CD14-positive monocyte (primary cell): ENCODE measurements around the gene PFKL. TPM values are rescaled to one million over a fixed set of nuclear protein-coding genes. Genes with fewer than 3 reads are reported as not detected.

ENCODE experiments used
- DNase-seq, 3 donors: peaks; one replicate each; pipeline ENCODE4 v3.0.0-alpha.2; 2011 to 2022
- H2AFZ ChIP-seq: 2 replicates; pipeline ENCODE4 v1.6.0; 2012; ENCODE audit warnings: mild to moderate bottlenecking, low read depth, low read length, inconsistent platforms; ENCODE audit not compliant: insufficient read depth, poor library complexity, severe bottlenecking
- H3K27ac ChIP-seq, 2 donors: 1 replicate in 1 of 2; 2 replicates in 1 of 2; pipeline ENCODE4 v1.5.1; 2012 to 2013; ENCODE audit warnings: low read length in 2 of 2, control low read depth in 1 of 2, inconsistent platforms in 1 of 2, low read depth in 1 of 2, mild to moderate bottlenecking in 1 of 2
- H3K27me3 ChIP-seq, 2 donors: one replicate each; pipeline versions ENCODE4 v1.6.0 to v1.6.1; 2011 to 2013; ENCODE audit warnings: low read length in 2 of 2; ENCODE audit not compliant: control insufficient read depth in 2 of 2, insufficient read depth in 2 of 2
- H3K36me3 ChIP-seq, 2 donors: replicated peaks in 1 of 2; 1 replicate in 1 of 2; 2 replicates in 1 of 2; pipeline versions ENCODE4 v1.5.1 to v1.6.1; 2012 to 2013; ENCODE audit warnings: low read length in 2 of 2, control low read depth in 1 of 2, inconsistent platforms in 1 of 2, mild to moderate bottlenecking in 1 of 2; ENCODE audit not compliant: insufficient read depth in 2 of 2, control insufficient read depth in 1 of 2
- H3K4me1 ChIP-seq, 2 donors: 1 replicate in 1 of 2; 2 replicates in 1 of 2; pipeline versions ENCODE4 v1.5.1 to v1.6.1; 2012 to 2013; ENCODE audit warnings: low read length in 2 of 2, control low read depth in 1 of 2, inconsistent platforms in 1 of 2, mild to moderate bottlenecking in 1 of 2, moderate library complexity in 1 of 2; ENCODE audit not compliant: insufficient read depth in 2 of 2, control insufficient read depth in 1 of 2
- H3K4me2 ChIP-seq: replicated peaks from 2 replicates; pipeline ENCODE3; 2012; ENCODE audit warnings: low read length, moderate library complexity, mild to moderate bottlenecking; ENCODE audit not compliant: poor library complexity, severe bottlenecking; ENCODE audit errors: extremely low read depth
- H3K4me3 ChIP-seq, 3 experiments: fragments of 200-600 bp in 1 of 3; sonication (generic) in 1 of 3; replicated peaks in 1 of 3; 1 replicate in 2 of 3; 2 replicates in 1 of 3; pipeline ENCODE4 v1.5.1; 2011 to 2013; ENCODE audit warnings: low read length in 3 of 3, mild to moderate bottlenecking in 3 of 3, control low read depth in 2 of 3, low read depth in 2 of 3, inconsistent platforms in 1 of 3, moderate library complexity in 1 of 3
- H3K79me2 ChIP-seq: 2 replicates; pipeline ENCODE4 v1.6.0; 2012; ENCODE audit warnings: mild to moderate bottlenecking, control low read depth, inconsistent platforms, low read length, moderate library complexity; ENCODE audit not compliant: insufficient read depth
- H3K9ac ChIP-seq: 2 replicates; pipeline ENCODE4 v1.6.0; 2017; ENCODE audit warnings: low read length, mild to moderate bottlenecking; ENCODE audit not compliant: insufficient read depth, poor library complexity, severe bottlenecking
- H3K9me3 ChIP-seq, 2 donors: replicated peaks in 1 of 2; 1 replicate in 1 of 2; 2 replicates in 1 of 2; pipeline versions ENCODE4 v1.5.1 to v1.6.1; 2012 to 2013; ENCODE audit warnings: low read length in 2 of 2, control low read depth in 1 of 2; ENCODE audit not compliant: control insufficient read depth in 1 of 2, insufficient read depth in 1 of 2
- H4K20me1 ChIP-seq: 2 replicates; pipeline ENCODE4 v1.6.0; 2012; ENCODE audit warnings: mild to moderate bottlenecking, low read length, control low read depth, moderate library complexity; ENCODE audit not compliant: insufficient read depth
- H3K27ac Mint-ChIP-seq, 7 donors: one replicate each; pipeline ENCODE4 v1.8.0; 2020; ENCODE audit warnings: mild to moderate bottlenecking in 7 of 7, mixed read lengths in 7 of 7, moderate library complexity in 6 of 7, inconsistent platforms in 2 of 7
- H3K27me3 Mint-ChIP-seq, 3 donors: one replicate each; pipeline ENCODE4 v1.8.0; 2021 to 2022; ENCODE audit warnings: low read depth in 3 of 3, mild to moderate bottlenecking in 3 of 3, mixed read lengths in 3 of 3, moderate library complexity in 3 of 3, inconsistent platforms in 1 of 3
- H3K36me3 Mint-ChIP-seq, 2 donors: one replicate each; pipeline ENCODE4 v1.8.0; 2020; ENCODE audit warnings: mixed read lengths in 2 of 2, inconsistent platforms in 1 of 2, mild to moderate bottlenecking in 1 of 2
- H3K4me1 Mint-ChIP-seq: one replicate; pipeline ENCODE4 v1.8.0; 2020; ENCODE audit warnings: mild to moderate bottlenecking, mixed read lengths
- H3K4me3 Mint-ChIP-seq, 2 donors: one replicate each; pipeline ENCODE4 v1.8.0; 2020; ENCODE audit warnings: mild to moderate bottlenecking in 2 of 2, mixed read lengths in 2 of 2, moderate library complexity in 1 of 2
- H3K9me3 Mint-ChIP-seq, 7 donors: one replicate each; pipeline ENCODE4 v1.8.0; 2020 to 2022; ENCODE audit warnings: mixed read lengths in 7 of 7, mild to moderate bottlenecking in 6 of 7, moderate library complexity in 6 of 7, inconsistent platforms in 2 of 7
- CTCF ChIP-seq: fragments of 200-600 bp; IDR thresholded peaks from one replicate; pipeline ENCODE4 v1.8.0; 2022; ENCODE audit warnings: antibody characterized with exemption, mild to moderate bottlenecking
- WGBS: methylation state at CpG from one replicate; pipeline ENCODE4 v1.1.5; 2013; ENCODE audit warnings: missing lambda C conversion rate; ENCODE audit not compliant: insufficient coverage; 5-methylcytosine and 5-hydroxymethylcytosine counted together
- intact Hi-C, 2 donors: fragments of 100-400 bp; cut with micrococcal nuclease; formaldehyde crosslinking; loops; one replicate each; pipeline versions ENCODE4 v1.15.0 to v1.15.1; 2023
- polyA plus RNA-seq, 3 donors: library from polyadenylated mRNA; depleted of rRNA in 1 of 3; unstranded in 2 of 3; stranded (reverse) in 1 of 3; fragments of 300-500 nt in 2 of 3; fragments of >200 nt in 1 of 3; fragmentation: Illumina TruSeq in 2 of 3; gene quantifications; 1 replicate in 2 of 3; 2 replicates in 1 of 3; pipeline ENCODE4 v1.2.3, GENCODE V29; 2012 to 2021

The PFKL gene
- polyA plus RNA-seq, 3 donors: 105 to 133 (median 113) TPM

GRCh38 chr21:44331650-44332307 lies 31.9 kb downstream of the PFKL start:
- H3K4me1 ChIP-seq: no peaks in the 10 kb centered on the region
- no peaks in the 10 kb centered on the region for H3K9me3 ChIP-seq
- no peak overlapping the region for H3K27ac ChIP-seq
- peaks cover 16 to 28% of the 10 kb centered on the region in 2 donors for H3K36me3 Mint-ChIP-seq
- H2AFZ ChIP-seq: no peak overlapping the region
- no peak overlapping the region for H3K9ac ChIP-seq
- H3K27me3 ChIP-seq: no peaks in the 10 kb centered on the region
- no peak for DNase-seq
- H4K20me1 ChIP-seq: peaks cover 11% of the 10 kb centered on the region
- 84% methylated on average over 15 of the region's 20 CpGs for WGBS
- TF ChIP-seq CTCF: no peak
- H3K4me3 Mint-ChIP-seq: no peak overlapping the region
- H3K4me3 ChIP-seq: no peak overlapping the region
- H3K27me3 Mint-ChIP-seq: peaks cover 0 to 1% (median 0%) of the 10 kb centered on the region in 3 donors
- H3K36me3 ChIP-seq: peaks cover 7 to 30% of the 10 kb centered on the region in 2 donors
- no peak overlapping the region for H3K4me2 ChIP-seq
- no peaks in the 10 kb centered on the region for H3K79me2 ChIP-seq
- intact Hi-C loops: loop anchor here in 1 of 2 donors (10.0 kb wide), 2 partner anchors 53 to 547 kb away; partner anchors contain the start of gene RRP1
- H3K9me3 Mint-ChIP-seq: no peaks in the 10 kb centered on the region
- H3K4me1 Mint-ChIP-seq: no peaks in the 10 kb centered on the region
- H3K27ac Mint-ChIP-seq: peak overlapping the region in 2 of 7 donors; percentile 50 to 62

- H3K36me3 Mint-ChIP-seq: peaks cover 19 to 28% of the 10 kb centered on the region in 2 donors
- no peaks in the 10 kb centered on the region for H3K4me1 Mint-ChIP-seq
- no peaks in the 10 kb centered on the region for H3K79me2 ChIP-seq
- no peak overlapping the region for H3K9ac ChIP-seq
- no peaks in the 10 kb centered on the region for H3K27me3 ChIP-seq
- no peak overlapping the region for H3K4me2 ChIP-seq
- no peak overlapping the region for H3K4me3 ChIP-seq
- H3K27ac ChIP-seq: no peak overlapping the region
- peaks cover 8% of the 10 kb centered on the region for H4K20me1 ChIP-seq
- TF ChIP-seq CTCF: no peak
- H2AFZ ChIP-seq: no peak overlapping the region
- H3K27ac Mint-ChIP-seq: no peak overlapping the region
- no peak for DNase-seq
- no peaks in the 10 kb centered on the region for H3K4me1 ChIP-seq
- no peak overlapping the region for H3K4me3 Mint-ChIP-seq
- no peaks in the 10 kb centered on the region for H3K9me3 Mint-ChIP-seq
- 98% methylated on average over 16 of the region's 17 CpGs for WGBS
- no peaks in the 10 kb centered on the region for H3K9me3 ChIP-seq
- intact Hi-C loops: loop anchor here in 1 of 2 donors (10.0 kb wide), 2 partner anchors 52 to 548 kb away; partner anchors contain the start of gene RRP1
- H3K36me3 ChIP-seq: peaks cover under 1 to 24% of the 10 kb centered on the region in 2 donors
- peaks cover 0 to 2% (median 1%) of the 10 kb centered on the region in 3 donors for H3K27me3 Mint-ChIP-seq
These were observed 32.5 kb downstream of the PFKL start for GRCh38 chr21:44332383-44332782.
